COLO829 (cell line): ENCODE data around the gene ACSF2.
"Not testable (repeated sequence)": the region's sequence is repeated elsewhere in the genome, so short reads cannot be mapped to it uniquely, and the experiment has no call there.

ENCODE experiments used
- DNase-seq: peaks from one replicate; pipeline ENCODE4 v3.0.0; 2012; ENCODE audit warnings: low spot score

ACSF2 gene

GRCh38 chr17:50412188-50412732 lies 13.8 kb upstream of the ACSF2 start:
- no peak for DNase-seq

GRCh38 chr17:50414808-50415207 lies 11.2 kb upstream of the ACSF2 start:
- DNase-seq = no peak

- not testable (repeated sequence) for DNase-seq
Observed at GRCh38 chr17:50419577-50419976, 6.4 kb upstream of the ACSF2 start.

- peak; percentile 63 for DNase-seq
Observed at GRCh38 chr17:50420419-50421112, 5.5 kb upstream of the ACSF2 start.

- no peak for DNase-seq
Observed at GRCh38 chr17:50421308-50422051, 4.5 kb upstream of the ACSF2 start.

GRCh38 chr17:50422738-50423137 lies 3.3 kb upstream of the ACSF2 start:
- DNase-seq = no peak

GRCh38 chr17:50423553-50424159 lies 2.4 kb upstream of the ACSF2 start:
- no peak for DNase-seq

- no peak for DNase-seq
Observed at GRCh38 chr17:50424246-50424995, 1.6 kb upstream of the ACSF2 start.

GRCh38 chr17:50424996-50425681 lies 879 bp upstream of the ACSF2 start:
- DNase-seq = no peak

- no peak for DNase-seq
Observed at GRCh38 chr17:50426472-50426782, 409 bp downstream of the ACSF2 start.

- no peak for DNase-seq
Observed at GRCh38 chr17:50426814-50427787, 1.1 kb downstream of the ACSF2 start.

GRCh38 chr17:50428126-50428525 lies 2.1 kb downstream of the ACSF2 start:
- not testable (repeated sequence) for DNase-seq

GRCh38 chr17:50428831-50429424 lies 2.9 kb downstream of the ACSF2 start:
- DNase-seq = no peak

GRCh38 chr17:50429793-50430192 lies 3.8 kb downstream of the ACSF2 start:
- DNase-seq = no peak

GRCh38 chr17:50430821-50431618 lies 5.0 kb downstream of the ACSF2 start:
- no peak for DNase-seq

- DNase-seq = no peak
Observed at GRCh38 chr17:50432125-50432762, 6.2 kb downstream of the ACSF2 start.

- DNase-seq = no peak
Observed at GRCh38 chr17:50437409-50437808, 11.4 kb downstream of the ACSF2 start.

GRCh38 chr17:50439008-50439407 lies 13.0 kb downstream of the ACSF2 start:
- DNase-seq = no peak
